Hypothalamus (tissue), 51 donors: ENCODE measurements around the gene CEP83.
"Not testable (repeated sequence)": the region's sequence is repeated elsewhere in the genome, so short reads cannot be mapped to it uniquely, and the experiment has no call there.

Experiments
- DNase-seq, 51 donors: peaks; one replicate each; lab custom pipeline; 2025; lab: John Stamatoyannopoulos, UW

Gene CEP83

DNA sequence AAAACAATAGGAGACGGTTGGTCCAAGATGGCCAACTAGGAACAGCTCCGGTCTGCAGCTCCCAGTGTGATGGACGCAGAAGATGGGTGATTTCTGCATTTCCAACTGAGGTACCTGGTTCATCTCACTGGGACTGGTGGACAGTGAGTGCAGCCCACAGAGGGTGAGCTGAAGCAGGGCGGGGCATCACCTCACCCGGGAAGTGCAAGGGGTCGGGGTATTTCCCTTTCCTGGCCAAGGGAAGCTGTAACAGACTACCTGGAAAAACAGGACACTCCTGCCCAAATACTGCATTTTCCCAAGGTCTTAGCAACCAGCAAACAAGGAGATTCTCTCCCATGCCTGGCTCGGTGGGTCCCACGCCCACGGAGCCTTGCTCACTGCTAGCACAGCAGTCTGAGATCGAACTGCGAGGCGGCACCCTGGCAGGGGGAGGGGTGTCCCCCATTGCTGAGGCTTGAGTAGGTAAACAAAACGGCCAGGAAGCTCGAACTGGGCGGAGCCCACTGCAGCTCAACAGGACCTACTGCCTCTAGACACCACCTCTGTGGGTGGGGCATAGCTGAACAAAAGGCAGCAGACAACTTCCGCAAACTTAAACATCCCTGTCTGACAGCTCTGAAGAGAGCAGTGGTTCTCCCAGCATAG lies 70.1 kb downstream of the CEP83 start:
- DNase-seq: not testable (repeated sequence)

DNA sequence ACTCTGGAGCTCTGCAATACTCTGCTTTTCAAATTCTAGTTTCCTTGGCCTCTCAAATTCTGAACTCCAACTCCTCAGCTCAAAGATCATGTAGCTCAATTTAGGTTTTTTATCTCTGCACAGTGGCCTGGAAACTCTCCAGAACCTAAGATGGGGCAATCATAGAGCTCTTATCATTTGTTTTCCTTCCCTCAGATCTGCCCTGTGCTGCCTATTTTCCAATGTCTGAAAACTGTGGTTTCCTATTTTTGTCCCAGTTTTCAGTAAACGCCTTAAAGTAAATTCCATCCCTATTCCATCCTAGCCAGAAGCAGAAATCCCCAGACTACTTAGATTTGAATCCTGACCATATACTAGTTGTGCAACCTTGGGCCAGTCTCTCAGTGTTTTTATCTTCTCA lies 73.2 kb downstream of the CEP83 start:
- DNase-seq: no peak

DNA sequence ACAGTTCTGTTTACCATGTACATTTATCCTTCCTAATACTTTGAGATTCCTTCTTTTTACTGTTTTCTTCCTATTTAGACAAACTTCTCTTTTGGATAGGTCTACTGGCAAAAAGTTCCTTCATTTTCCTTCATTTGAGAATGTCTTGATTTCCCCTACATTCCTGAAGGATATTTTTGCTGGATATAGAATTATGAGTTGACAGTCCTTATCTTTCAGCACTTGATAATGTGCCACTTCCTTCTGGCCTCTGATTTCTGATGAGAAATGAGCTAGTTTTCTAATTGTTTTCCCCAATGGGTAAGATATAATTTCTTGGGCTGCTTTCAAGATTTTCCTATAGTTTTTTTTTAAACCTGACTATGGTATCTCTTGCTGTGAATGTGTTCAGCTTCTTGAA lies 75.6 kb downstream of the CEP83 start:
- DNase-seq: no peak

DNA sequence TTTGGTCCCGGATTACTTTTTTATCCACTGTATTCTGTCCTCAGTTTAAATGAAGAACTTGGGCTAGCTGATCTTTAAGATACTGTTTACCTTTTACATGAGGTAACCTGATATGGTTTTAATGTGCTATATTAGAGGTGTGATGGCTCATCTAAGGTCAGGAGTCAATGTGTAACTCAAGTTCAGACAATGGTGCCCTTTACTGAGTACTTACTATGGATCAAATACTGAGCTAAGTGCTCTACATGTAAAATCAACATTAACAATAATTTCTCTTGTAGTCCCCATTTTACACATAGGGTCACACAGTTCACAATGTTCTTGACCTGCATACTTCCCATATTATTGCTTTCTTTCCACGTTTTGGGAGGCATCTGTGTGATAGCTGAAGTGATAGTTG lies 79.2 kb downstream of the CEP83 start:
- no peak for DNase-seq

DNA sequence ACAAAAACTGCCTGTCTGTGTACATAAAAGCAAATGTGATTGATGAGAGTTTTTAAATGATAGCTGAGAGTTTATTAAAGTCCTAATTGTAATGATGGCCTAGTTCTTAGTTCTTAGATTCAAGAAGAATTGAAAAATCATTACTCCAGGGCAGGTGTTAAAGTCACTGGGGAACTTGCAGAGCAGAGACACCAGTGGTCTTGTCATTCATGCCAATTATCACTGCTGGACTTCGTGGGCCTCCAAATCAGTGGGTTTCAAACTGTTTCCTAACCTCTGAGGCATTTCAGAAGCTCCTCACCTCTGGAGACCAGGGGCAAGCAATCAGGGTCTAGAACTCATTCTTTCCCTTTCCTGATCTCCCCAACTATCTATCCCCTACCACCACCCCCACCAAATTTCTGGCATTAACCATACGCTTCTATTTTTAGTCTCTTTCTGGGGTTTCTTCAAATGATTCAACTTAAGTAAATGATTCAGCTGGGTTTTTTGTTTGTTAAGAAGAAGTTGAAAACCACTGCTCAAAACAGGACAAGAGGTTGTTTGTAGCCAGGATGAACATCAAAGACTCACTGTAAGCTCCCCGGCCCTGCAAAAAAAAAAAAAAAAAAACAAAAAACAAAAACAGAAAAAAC lies 80.1 kb downstream of the CEP83 start:
- no peak for DNase-seq

DNA sequence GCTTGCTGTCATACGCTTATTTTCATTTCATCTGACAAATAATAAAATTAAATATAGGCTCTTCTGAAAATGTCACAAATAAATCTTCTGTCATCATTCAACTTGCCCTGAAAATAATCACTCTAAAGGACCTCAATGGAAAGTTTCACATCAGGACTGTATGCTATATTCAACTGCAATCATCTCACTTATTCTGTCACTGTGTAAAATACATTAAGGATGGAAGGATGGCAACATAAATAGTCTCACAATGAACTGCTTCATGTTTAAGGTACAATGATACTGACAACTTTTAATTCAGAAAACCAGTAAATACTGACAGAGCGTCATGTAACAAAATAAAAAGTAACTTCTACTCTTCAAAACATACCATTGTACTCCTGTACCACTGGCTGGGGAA lies 82.1 kb downstream of the CEP83 start:
- no peak for DNase-seq

DNA sequence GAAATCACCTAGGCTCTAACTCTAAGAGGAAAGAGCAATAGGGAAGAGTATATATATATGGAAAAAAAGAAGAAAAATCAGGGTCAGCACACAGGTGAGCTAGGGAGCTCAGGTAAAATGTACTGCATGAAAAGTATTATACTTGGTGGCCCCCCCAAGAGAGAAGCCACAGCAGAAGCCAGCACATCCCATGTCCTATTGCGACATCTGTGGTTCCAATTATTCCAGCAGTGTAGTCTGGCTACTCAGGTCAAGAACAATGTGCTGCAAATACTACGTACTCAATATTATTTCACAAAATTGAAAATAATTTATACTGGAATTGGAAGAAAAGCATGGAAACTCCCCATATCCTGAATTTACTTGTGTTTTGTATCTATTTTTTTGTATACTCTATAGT lies 85.5 kb downstream of the CEP83 start:
- no peak for DNase-seq

DNA sequence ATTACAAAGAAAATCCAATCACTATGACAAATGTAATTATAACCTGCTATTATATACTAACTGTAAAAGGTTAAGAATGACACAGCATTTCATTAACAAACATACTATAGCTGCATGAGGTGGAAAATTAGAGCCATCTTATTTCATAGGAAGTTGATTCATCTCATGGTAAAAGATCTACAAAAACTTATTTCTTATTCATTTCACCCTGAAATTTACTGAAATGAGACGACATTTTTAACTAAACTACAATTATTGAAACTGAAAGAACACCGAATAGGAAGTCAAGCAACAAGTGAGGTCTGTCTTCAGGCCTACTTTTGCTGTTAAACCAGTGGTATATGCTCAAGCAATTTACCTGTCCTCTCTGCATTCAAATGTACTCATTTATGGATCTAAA lies 87.2 kb downstream of the CEP83 start:
- no peak for DNase-seq

DNA sequence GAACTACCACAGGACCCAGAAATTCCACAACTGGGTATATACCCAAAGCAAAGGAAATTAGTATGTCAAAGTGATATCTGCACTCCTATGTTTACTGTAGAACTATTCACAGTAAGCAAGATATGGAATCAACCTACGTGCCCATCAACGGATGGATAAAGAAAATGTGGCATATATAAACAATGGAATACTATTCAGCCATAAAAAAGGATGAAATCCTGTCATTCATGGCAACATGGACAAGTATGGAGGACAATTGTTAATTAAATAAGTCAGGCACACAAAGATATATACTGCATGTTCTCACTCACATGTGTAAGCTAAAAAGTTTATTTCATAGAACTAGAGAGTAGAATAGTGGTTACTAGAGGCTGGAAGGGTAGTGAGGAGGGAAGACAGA lies 97.0 kb downstream of the CEP83 start:
- no peak for DNase-seq

DNA sequence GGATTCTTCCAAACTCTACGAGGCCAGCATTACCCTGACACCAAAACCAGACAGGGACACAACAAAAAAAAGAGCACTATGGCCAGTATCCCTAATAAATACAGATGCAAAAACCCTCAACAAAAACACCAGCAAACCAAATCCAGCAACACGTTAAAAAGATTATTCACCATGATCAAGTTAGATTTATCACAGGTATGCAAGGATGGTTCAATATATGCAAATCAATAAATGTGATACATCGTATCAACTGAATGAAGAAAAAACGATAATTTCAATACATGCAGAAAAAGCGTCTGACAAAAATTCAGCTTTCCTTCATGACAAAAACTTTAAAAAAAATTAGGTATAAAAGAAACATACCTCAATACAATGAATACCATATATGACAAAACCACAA lies 99.9 kb downstream of the CEP83 start:
- no peak for DNase-seq

DNA sequence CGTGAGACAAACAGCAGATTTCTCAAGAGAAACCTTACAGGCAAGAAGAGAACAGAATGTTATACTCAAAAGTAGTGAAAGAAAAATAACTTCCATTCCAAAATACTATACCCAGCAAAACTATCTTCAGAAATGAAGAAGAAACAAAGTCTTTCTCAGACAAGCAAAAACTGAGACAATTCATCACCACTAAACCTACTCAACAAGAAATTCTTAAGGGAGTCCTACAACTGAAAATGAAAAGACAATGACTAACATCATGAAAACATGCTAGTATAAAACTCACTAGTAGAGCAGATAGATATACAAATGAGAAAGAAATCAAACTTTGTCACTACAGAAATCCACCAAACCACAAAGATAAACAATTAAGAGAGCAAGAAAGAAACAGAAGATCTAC lies 106.5 kb downstream of the CEP83 start:
- DNase-seq: no peak

DNA sequence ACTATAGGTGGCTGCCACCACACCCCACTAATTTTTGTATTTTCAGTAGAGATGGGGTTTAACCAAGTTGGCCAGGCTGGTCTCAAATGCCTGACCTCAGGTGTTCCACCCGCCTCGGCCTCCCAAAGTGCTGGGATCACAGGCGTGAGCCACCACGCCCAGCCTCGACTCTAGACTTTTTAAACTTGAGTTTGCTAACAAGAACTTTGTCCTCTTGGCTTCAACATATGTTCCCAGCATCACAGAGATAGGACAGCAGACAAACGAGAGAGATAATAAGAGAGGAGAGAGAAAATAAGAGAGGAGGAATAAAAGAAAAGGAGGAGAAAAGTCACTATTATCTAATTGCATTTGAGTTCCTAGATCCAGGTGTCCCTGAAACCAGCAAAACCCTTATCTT lies 119.1 kb downstream of the CEP83 start:
- DNase-seq: no peak

DNA sequence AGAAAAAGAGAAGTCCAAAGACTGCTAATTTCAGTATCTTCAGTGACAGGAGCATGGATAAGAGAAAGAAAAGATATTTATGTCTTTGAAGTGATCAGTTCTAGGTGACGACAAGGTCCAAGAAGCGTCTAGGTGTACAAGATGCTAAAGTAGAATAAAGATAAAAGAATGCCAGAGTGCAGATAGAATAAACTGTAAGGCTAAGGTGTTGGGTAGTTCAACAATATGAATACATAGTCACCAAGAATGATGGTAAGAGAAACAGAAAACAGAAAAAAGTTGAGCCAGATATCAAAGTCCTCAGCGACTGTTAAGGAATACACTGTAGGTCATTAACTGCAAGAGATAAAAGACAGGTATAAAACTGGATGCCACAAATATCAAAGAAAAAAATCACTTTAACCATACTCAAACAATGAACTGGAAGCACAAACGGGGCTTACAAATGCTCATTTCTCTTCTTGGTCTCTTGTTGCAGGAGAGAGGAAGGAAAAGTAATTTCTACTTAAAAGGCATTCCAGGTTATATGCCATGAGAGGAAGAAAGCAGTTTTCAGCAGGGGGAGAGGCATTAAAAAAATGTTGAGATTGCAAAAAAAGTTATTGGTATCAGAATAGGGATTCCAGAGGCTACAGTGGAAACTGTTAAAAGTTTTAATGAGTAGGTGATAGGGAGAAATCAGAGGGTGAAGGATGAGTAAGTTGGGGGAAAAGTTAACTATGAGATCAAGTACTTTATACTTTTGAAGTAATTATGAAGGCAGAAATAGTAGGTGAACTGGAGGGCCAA lies 121.5 kb downstream of the CEP83 start:
- no peak for DNase-seq

DNA sequence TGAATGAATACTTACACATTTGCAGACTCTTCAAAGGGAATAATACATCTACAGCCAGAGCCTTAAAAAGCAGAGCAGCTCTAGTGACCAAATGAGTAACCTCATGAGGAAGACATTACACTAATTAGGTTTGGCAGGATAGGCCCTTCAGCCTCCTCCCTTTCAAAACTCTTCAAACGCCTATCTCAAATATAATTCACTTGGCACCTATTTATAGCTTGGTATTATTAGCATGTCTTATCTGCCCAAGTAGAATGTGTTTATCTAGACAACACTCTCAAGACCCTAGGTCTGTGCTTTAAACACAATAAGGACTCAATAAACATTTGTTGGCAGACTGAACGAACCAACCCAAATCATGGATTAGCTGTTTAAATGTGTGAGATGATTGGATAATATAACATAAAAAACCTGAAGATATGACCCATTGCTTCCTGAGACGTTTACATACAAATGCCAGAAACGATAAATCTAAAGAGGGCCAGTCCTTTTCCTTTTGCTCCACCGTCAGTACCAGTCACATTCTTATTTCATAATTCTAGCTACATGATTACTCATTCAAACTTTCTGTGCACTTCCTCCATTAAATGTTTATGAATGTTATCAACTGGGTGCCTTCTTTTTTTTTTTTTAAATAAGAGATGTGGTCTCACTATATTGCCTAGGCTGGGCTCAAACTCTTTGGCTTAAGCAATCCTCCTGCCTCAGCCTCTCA lies 123.3 kb downstream of the CEP83 start:
- DNase-seq: no peak

DNA sequence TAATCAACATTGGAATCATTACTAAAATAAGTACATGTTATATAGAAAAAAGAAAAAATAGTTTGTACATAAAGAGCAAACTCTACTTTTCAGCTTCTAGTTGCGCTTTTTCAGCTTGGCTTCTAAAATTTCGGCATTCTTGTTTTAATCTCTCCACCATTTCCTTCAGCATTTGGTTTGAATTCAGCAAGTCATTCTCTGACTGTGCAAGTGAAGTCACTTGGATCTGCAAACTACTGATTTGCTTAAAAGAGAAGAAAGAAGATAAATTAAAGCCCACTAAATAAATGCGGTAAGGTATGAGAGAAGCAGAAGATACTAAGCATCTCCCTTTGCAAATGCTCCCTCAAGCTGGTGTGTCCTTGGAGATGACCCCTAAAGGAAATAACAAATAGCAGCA lies 126.3 kb downstream of the CEP83 start:
- DNase-seq: no peak

DNA sequence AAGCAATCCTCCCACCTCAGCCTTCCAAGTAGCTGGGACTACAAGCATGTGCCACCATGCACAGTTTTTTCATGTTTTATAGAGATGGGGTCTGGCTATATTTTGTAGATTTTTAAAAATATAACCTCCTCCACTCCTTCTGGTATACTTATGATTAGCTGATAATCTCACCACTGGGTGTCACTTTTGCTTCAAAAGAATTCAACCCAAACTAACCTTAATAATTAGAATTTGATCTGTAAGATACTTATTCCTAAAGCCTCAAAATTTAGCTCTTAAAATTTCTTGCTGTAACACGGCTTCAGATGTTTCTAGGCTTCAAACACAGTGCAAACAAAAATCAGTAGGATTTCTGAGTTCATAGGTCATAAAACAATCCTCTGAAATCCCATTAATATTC lies 130.3 kb downstream of the CEP83 start:
- no peak for DNase-seq

DNA sequence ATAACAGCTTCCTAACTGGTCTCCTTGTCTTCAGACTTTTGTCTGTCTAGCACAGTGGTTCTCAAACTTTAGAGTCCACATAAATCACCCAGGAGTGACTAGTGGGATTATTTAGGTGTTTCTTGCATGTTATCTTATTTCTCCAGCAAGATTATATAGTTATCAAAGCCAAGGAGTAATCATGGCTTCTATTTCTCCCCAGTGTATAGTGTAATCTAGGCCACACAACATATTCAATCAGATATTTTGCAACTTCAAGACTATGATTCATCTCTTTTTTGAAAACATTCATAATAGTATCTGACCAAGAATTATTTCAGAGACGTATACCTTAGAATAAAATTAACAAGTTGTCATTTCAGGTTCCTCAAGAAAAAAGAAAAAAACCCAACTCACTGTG lies 131.9 kb downstream of the CEP83 start:
- no peak for DNase-seq

DNA sequence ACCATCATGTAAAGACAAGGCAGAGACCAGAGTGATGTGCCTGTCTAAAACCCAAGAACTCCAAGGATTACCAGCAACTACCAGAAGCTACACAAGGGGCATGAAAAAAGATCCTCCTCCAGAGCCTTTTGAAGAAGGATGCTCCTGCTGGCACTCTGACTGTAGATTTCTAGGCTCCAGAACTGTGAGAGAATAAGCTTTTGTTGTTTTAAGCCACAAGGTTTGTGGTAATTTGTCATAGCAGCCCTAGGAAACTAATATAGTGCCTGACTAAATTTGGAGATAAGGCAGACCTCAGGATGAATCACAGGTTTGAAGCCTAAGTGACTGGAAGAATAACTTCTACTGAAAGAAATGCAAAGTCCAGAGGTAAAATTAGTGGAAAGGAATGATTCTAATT lies 132.9 kb downstream of the CEP83 start:
- DNase-seq: no peak

DNA sequence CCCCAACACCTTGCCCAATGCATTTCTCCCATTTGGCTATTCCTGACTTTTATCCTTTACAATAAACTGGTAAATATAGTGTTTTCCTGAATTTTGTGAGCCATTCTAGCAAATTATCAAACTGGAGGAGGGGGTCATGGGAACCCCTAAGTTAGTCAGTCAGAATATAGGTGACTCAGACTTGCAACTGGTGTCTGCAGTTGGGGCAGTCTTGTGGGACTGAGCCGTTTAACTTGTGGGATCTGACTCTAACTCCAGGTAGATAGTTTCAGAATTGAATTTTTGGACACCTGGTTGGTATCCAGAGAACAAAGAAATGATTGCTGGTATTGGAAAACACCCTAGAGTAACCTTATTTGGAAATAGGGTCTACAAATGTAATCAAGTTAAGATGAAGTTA lies 133.4 kb downstream of the CEP83 start:
- DNase-seq: no peak

DNA sequence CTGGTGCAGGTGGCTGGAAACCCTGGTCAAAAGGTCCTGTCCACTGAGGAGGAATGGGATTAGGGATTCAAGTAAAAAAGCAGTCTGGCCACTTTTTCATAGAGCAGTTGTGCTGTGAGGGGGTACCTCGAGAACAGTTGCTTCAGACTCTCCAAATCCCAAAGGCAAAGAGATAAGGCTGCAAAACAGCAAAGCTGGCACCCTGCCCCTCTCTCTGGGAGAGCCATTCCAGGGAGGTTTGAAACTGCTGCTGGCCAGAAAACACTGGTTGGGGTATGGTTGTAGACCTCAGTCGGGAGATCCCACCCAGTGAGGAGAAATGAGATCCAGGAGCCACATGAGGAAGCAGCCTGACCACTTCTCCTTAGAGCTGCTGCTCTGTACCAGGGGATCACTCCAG lies 137.3 kb downstream of the CEP83 start:
- DNase-seq: no peak

DNA sequence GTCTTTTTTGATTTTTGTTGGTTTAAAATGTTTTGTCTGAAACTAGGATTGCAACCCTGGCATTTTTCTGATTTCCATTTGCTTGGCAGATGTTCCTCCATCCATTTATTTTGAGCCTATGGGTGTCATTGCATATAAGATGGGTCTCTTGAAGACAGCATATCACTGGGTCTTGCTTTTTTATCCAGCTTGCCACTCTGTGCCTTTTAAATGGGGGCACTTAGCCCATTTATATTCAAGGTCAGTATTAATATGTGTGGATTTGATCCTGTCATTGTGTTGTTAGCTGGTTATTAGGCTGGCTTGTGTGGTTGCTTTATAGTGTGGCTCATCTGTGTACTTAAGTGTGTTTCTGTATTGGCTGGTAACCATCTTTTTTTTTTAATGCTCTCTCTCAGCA lies 139.6 kb downstream of the CEP83 start:
- DNase-seq: no peak

DNA sequence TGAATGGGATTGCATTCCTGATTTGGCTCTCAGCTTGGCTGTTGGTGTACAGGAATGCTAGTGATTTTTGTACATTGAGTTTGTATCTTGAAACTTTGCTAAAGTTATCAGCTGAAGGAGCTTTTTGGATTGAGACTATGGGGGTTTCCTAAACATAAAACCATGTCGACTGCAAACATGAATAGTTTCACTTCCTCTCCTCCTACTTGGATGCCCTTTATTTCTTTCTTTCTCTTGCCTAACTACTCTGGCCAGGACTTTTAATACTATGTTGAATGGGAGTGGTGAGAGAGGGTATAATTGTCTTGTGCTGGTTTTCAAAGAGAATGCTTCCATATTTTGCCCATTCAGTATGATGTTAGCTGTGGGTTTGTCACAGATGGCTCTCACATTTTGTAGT lies 141.5 kb downstream of the CEP83 start:
- no peak for DNase-seq
